Sigmoid colon (tissue), 7 donors: Measurements from ENCODE around the gene TPT1. TPM values are rescaled to one million over a fixed set of nuclear protein-coding genes. Genes with fewer than 3 reads are reported as not detected.
A peak's percentile ranks its signal among the peaks of the same experiment; 100 is the strongest.
"Not testable (repeated sequence)": the region's sequence is repeated elsewhere in the genome, so short reads cannot be mapped to it uniquely, and the experiment has no call there.

ENCODE experiments used
- DNase-seq: peaks from one replicate; pipeline ENCODE4 v3.0.0-alpha.2; 2019
- H3K27ac ChIP-seq, 4 donors: fragments of 200-600 bp; sonication (generic); one replicate each; pipeline ENCODE4 v1.5.1; 2016 to 2019; ENCODE audit warnings: mild to moderate bottlenecking in 1 of 4
- H3K27me3 ChIP-seq, 3 donors: fragments of 200-600 bp; sonication (generic); one replicate each; pipeline ENCODE4 v1.5.1; 2019; ENCODE audit warnings: mild to moderate bottlenecking in 1 of 3
- H3K36me3 ChIP-seq, 4 donors: fragments of 200-600 bp; sonication (generic); one replicate each; pipeline ENCODE4 v1.5.1; 2016 to 2019
- H3K4me1 ChIP-seq, 4 donors: fragments of 200-600 bp; sonication (generic); one replicate each; pipeline ENCODE4 v1.5.1; 2017 to 2019
- H3K4me3 ChIP-seq, 4 donors: fragments of 200-600 bp; sonication (generic); one replicate each; pipeline ENCODE4 v1.5.1; 2017 to 2019; ENCODE audit warnings: mild to moderate bottlenecking in 2 of 4, moderate library complexity in 1 of 4
- H3K9me3 ChIP-seq, 4 donors: fragments of 200-600 bp in 3 of 4; sonication (generic) in 3 of 4; one replicate each; pipeline versions ENCODE4 v1.5.1 to v1.6.1; 2013 to 2019
- CTCF ChIP-seq, 4 experiments: fragments of 450-650 bp in 3 of 4; fragments of 200-600 bp in 1 of 4; IDR thresholded peaks; one replicate each; pipeline ENCODE4 v1.5.1; 2016 to 2019; ENCODE audit warnings: antibody characterized with exemption in 4 of 4, mild to moderate bottlenecking in 3 of 4, moderate library complexity in 2 of 4
- EP300 ChIP-seq, 4 donors: sonication (generic); formaldehyde crosslinking; IDR thresholded peaks; one replicate each; pipeline ENCODE4 v1.6.1; 2017; ENCODE audit warnings: antibody characterized with exemption in 4 of 4
- POLR2A ChIP-seq, 2 donors: fragments of 450-650 bp; IDR thresholded peaks; one replicate each; pipeline ENCODE4 v1.6.1; 2016; ENCODE audit warnings: antibody characterized with exemption in 2 of 2, mild to moderate bottlenecking in 2 of 2, moderate library complexity in 2 of 2
- POLR2AphosphoS5 ChIP-seq, 4 donors: sonication (generic); formaldehyde crosslinking; IDR thresholded peaks; one replicate each; pipeline ENCODE4 v1.6.1; 2017; ENCODE audit warnings: antibody characterized with exemption in 4 of 4
- WGBS, 2 donors: extraction: QIAGEN DNeasy Blood & Tissue Kit; methylation state at CpG; one replicate each; pipeline ENCODE4 v1.1.7; 2013; 5-methylcytosine and 5-hydroxymethylcytosine counted together
- intact Hi-C: fragments of 100-400 bp; cut with DNase I; formaldehyde crosslinking; loops from one replicate; pipeline ENCODE4 v1.15.1; 2023
- polyA plus RNA-seq, 3 donors: library from polyadenylated mRNA; stranded (reverse); fragments of 200-250 nt; gene quantifications; one replicate each; pipeline ENCODE4 v1.2.3, GENCODE V29; 2013
- total RNA-seq, 4 donors: library from RNA; depleted of rRNA; stranded (reverse); fragments of >200 nt; gene quantifications; one replicate each; pipeline ENCODE4 v1.1.0, GENCODE V29; 2016
- donor health status: healthy with polysubstance abuse.
- donor health status: Bipolar disorder and iron deficiency.
- donor health status: healthy.

Gene TPT1
- total and polyA plus RNA-seq, 7 donors, result 3,556 to 14,118 (median 5,645) TPM

- intact Hi-C loops, result no loop called here
- TF ChIP-seq EP300 (IDR thresholded peaks at IDR 0.05) (no peak), POLR2A (IDR thresholded peaks at IDR 0.05) (no peak), POLR2AphosphoS5 (IDR thresholded peaks at IDR 0.05) (no peak), CTCF (IDR thresholded peaks at IDR 0.05) (no peak)
Observed at GRCh38 chr13:45302507-45302906, 38.5 kb downstream of the TPT1 start.

GRCh38 chr13:45301263-45301662 lies 39.7 kb downstream of the TPT1 start:
- 44 to 84% methylated on average over 11 of the region's 11 CpGs for WGBS, 2 donors
- intact Hi-C loops, result no loop called here

More at GRCh38 chr13:45302507-45302906, 38.5 kb downstream of the TPT1 start:
- Histone ChIP-seq H3K36me3 (no peaks in the 10 kb centered on the region), H3K27ac (no peak overlapping the region), H3K27me3 (no peaks in the 10 kb centered on the region), H3K4me1 (peaks cover 0 to 25% (median 15%) of the 10 kb centered on the region in 4 donors), H3K9me3 (no peaks in the 10 kb centered on the region), H3K4me3 (no peak overlapping the region)
- 43 to 58% methylated on average over 3 of the region's 3 CpGs for WGBS, 2 donors
- no peak for DNase-seq

DNA sequence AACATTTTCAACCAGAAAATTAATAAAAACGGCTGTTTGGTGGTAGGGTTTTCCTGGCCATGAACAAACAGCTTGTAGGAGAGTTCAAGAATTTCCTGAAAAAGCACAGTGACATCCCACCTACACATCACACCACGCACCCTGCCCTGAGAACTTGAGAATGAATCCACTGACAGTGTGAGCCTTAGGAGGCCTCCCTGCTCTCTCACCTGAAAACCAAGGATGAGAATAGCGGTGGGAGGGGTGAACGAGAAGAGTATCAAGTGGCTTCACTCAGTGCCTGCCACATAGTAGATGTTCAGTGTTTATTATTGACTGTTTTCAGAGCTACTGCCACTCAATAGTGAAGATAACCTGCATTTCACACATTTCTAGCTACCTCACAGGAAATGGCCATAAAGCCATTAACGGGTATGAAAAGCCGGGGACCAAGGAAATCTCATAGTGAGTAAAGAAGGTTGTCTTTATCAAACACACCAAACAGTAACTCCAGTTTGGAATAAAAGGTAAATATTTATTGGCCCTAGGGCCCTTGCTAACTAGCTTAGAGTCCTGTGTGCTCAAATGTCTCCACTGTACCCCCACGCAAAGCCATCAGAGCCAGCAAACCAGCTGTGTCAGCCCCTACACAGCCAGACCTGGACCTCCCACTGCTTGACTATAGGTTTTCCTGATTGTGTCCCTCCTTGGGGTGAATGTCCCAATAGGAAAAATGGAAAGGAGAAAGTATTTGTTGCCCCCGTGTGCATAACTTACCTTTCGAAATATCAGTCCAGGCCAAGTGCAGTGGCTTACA lies 40.6 kb downstream of the TPT1 start:
- Histone ChIP-seq H3K27me3 (no peaks in the 10 kb centered on the region), H3K27ac (no peak overlapping the region), H3K36me3 (no peaks in the 10 kb centered on the region), H3K9me3 (no peaks in the 10 kb centered on the region), H3K4me1 (peaks cover 0 to 20% (median 11%) of the 10 kb centered on the region in 4 donors), H3K4me3 (no peak overlapping the region)
- DNase-seq, result no peak
- intact Hi-C loops, result no loop called here
- WGBS, 2 donors, result 47 to 65% methylated on average over 9 of the region's 9 CpGs
- TF ChIP-seq POLR2A (IDR thresholded peaks at IDR 0.05), result no peak
- TF ChIP-seq EP300 (IDR thresholded peaks at IDR 0.05), result no peak
- no peak for TF ChIP-seq POLR2AphosphoS5 (IDR thresholded peaks at IDR 0.05)
- no peak for TF ChIP-seq CTCF (IDR thresholded peaks at IDR 0.05)

More at GRCh38 chr13:45301263-45301662, 39.7 kb downstream of the TPT1 start:
- TF ChIP-seq POLR2A (IDR thresholded peaks at IDR 0.05), result no peak
- TF ChIP-seq CTCF (IDR thresholded peaks at IDR 0.05), result no peak
- TF ChIP-seq POLR2AphosphoS5 (IDR thresholded peaks at IDR 0.05), result no peak
- TF ChIP-seq EP300 (IDR thresholded peaks at IDR 0.05), result no peak
- Histone ChIP-seq H3K4me1 (peaks cover 0 to 25% (median 15%) of the 10 kb centered on the region in 4 donors), H3K27ac (no peak overlapping the region), H3K4me3 (no peak overlapping the region), H3K27me3 (no peaks in the 10 kb centered on the region), H3K9me3 (no peaks in the 10 kb centered on the region), H3K36me3 (no peaks in the 10 kb centered on the region)
- no peak for DNase-seq

- intact Hi-C loops, result no loop called here
- WGBS, 2 donors, result 68 to 83% methylated on average over 3 of the region's 3 CpGs
Observed at GRCh38 chr13:45299194-45299593, 41.8 kb downstream of the TPT1 start.

GRCh38 chr13:45298550-45298949 lies 42.4 kb downstream of the TPT1 start:
- H3K27me3 ChIP-seq, H3K4me3 ChIP-seq, H3K9me3 ChIP-seq, H3K4me1 ChIP-seq, DNase-seq, H3K27ac ChIP-seq, intact Hi-C loops, H3K36me3 ChIP-seq: not testable (repeated sequence)
- 92 to 94% methylated on average over 3 of the region's 3 CpGs for WGBS, 2 donors

More at GRCh38 chr13:45299194-45299593, 41.8 kb downstream of the TPT1 start:
- H3K9me3 ChIP-seq, result no peaks in the 10 kb centered on the region
- no peaks in the 10 kb centered on the region for H3K36me3 ChIP-seq
- no peak overlapping the region for H3K27ac ChIP-seq
- H3K4me3 ChIP-seq, result no peak overlapping the region
- H3K27me3 ChIP-seq, result no peaks in the 10 kb centered on the region
- no peak for TF ChIP-seq EP300 (IDR thresholded peaks at IDR 0.05)
- no peak for TF ChIP-seq POLR2A (IDR thresholded peaks at IDR 0.05)
- TF ChIP-seq POLR2AphosphoS5 (IDR thresholded peaks at IDR 0.05), result peak in 1 of 4 donors; percentile 5
- peaks cover 0 to 9% (median 3%) of the 10 kb centered on the region in 4 donors for H3K4me1 ChIP-seq
- no peak for DNase-seq
